ENCODE measurements around the gene GALNT10. TPM values are rescaled to one million over a fixed set of nuclear protein-coding genes. Genes with fewer than 3 reads are reported as not detected.
A peak's percentile ranks its signal among the peaks of the same experiment; 100 is the strongest.

The GALNT10 gene
- total RNA-seq, 1 experiment from 2014 or later, result 22.9 TPM

DNA sequence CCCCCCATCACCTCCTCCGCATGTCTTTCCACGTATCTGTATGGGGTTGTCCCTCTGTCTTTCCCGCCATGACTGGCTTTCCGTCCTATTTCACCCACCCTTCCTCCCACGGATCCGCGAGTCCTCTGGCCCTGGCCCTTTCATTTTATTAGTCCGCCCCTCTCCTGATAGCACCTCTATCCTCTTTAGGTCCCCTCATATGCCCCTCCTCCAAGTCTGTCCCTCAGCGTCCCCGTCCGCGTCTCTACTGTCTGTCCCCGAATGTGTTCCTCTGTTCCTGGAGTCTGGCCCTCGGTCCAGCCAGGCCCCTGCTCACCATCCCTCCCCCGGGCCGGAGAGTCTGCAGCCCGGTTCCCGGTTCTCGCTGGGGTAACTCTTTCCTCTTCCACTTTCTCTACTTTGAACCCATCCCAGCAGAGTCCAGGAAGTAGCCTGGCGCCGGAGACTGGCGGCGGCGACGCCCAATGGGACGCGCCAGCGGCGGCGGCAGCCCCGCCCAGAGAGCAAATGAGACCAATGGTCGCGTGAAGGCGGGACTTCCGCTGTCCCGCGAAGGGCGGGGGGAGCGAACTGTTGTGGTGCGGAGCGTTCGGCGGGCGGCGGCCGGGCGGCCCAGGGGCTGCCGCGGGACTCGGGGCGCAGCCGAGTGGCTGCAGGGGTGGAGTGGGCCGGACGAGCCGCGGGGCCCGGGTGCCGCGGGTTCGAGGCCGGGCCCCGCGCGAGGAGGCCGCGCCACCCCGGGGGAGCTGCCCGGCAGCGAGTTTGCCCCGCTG, 255.1 kb downstream of the GALNT10 start, which contains the start of gene SAP30L (continued):
- TF ChIP-seq ZNF263 (CRISPR knock-in tag; IDR thresholded peaks at IDR 0.05; ENCODE audit: low read depth), result no peak
- TF ChIP-seq JUN (CRISPR knock-in tag; IDR thresholded peaks at IDR 0.05), result peak; percentile 51; the same call in 1 of the 2 replicates
- TF ChIP-seq, protein P1, sequence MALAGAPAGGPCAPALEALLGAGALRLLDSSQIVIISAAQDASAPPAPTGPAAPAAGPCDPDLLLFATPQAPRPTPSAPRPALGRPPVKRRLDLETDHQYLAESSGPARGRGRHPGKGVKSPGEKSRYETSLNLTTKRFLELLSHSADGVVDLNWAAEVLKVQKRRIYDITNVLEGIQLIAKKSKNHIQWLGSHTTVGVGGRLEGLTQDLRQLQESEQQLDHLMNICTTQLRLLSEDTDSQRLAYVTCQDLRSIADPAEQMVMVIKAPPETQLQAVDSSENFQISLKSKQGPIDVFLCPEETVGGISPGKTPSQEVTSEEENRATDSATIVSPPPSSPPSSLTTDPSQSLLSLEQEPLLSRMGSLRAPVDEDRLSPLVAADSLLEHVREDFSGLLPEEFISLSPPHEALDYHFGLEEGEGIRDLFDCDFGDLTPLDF (CRISPR knock-in tag; IDR thresholded peaks at IDR 0.05), result no peak
- no peak for TF ChIP-seq GRHL2 (CRISPR knock-in tag; IDR thresholded peaks at IDR 0.05; ENCODE audit: insufficient replicate concordance, severe bottlenecking)
- TF ChIP-seq FOXK1 (CRISPR knock-in tag; IDR thresholded peaks at IDR 0.05), result 0 out of 2 replicates have a peak, but pooled peaks have one; percentile 22
- TF ChIP-seq MYBL2 (CRISPR knock-in tag; IDR thresholded peaks at IDR 0.05), result no peak
- TF ChIP-seq NFYB (CRISPR knock-in tag; conservative IDR thresholded peaks at IDR 0.05; ENCODE audit: low read depth), result peak; percentile 98
- no peak for TF ChIP-seq EMX1 (CRISPR knock-in tag; IDR thresholded peaks at IDR 0.05)
- TF ChIP-seq, protein P2, sequence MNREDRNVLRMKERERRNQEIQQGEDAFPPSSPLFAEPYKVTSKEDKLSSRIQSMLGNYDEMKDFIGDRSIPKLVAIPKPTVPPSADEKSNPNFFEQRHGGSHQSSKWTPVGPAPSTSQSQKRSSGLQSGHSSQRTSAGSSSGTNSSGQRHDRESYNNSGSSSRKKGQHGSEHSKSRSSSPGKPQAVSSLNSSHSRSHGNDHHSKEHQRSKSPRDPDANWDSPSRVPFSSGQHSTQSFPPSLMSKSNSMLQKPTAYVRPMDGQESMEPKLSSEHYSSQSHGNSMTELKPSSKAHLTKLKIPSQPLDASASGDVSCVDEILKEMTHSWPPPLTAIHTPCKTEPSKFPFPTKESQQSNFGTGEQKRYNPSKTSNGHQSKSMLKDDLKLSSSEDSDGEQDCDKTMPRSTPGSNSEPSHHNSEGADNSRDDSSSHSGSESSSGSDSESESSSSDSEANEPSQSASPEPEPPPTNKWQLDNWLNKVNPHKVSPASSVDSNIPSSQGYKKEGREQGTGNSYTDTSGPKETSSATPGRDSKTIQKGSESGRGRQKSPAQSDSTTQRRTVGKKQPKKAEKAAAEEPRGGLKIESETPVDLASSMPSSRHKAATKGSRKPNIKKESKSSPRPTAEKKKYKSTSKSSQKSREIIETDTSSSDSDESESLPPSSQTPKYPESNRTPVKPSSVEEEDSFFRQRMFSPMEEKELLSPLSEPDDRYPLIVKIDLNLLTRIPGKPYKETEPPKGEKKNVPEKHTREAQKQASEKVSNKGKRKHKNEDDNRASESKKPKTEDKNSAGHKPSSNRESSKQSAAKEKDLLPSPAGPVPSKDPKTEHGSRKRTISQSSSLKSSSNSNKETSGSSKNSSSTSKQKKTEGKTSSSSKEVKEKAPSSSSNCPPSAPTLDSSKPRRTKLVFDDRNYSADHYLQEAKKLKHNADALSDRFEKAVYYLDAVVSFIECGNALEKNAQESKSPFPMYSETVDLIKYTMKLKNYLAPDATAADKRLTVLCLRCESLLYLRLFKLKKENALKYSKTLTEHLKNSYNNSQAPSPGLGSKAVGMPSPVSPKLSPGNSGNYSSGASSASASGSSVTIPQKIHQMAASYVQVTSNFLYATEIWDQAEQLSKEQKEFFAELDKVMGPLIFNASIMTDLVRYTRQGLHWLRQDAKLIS (CRISPR knock-in tag; IDR thresholded peaks at IDR 0.05; ENCODE audit: borderline replicate concordance), result no peak
- TF ChIP-seq FOXJ3 (CRISPR knock-in tag; IDR thresholded peaks at IDR 0.05; ENCODE audit: borderline replicate concordance), result no peak
- TF ChIP-seq, protein P3, sequence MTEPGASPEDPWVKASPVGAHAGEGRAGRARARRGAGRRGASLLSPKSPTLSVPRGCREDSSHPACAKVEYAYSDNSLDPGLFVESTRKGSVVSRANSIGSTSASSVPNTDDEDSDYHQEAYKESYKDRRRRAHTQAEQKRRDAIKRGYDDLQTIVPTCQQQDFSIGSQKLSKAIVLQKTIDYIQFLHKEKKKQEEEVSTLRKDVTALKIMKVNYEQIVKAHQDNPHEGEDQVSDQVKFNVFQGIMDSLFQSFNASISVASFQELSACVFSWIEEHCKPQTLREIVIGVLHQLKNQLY (CRISPR knock-in tag; IDR thresholded peaks at IDR 0.05), result no peak
- TF ChIP-seq, protein P4, sequence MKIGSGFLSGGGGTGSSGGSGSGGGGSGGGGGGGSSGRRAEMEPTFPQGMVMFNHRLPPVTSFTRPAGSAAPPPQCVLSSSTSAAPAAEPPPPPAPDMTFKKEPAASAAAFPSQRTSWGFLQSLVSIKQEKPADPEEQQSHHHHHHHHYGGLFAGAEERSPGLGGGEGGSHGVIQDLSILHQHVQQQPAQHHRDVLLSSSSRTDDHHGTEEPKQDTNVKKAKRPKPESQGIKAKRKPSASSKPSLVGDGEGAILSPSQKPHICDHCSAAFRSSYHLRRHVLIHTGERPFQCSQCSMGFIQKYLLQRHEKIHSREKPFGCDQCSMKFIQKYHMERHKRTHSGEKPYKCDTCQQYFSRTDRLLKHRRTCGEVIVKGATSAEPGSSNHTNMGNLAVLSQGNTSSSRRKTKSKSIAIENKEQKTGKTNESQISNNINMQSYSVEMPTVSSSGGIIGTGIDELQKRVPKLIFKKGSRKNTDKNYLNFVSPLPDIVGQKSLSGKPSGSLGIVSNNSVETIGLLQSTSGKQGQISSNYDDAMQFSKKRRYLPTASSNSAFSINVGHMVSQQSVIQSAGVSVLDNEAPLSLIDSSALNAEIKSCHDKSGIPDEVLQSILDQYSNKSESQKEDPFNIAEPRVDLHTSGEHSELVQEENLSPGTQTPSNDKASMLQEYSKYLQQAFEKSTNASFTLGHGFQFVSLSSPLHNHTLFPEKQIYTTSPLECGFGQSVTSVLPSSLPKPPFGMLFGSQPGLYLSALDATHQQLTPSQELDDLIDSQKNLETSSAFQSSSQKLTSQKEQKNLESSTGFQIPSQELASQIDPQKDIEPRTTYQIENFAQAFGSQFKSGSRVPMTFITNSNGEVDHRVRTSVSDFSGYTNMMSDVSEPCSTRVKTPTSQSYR (CRISPR knock-in tag; IDR thresholded peaks at IDR 0.05), result no peak
- TF ChIP-seq, protein P5, sequence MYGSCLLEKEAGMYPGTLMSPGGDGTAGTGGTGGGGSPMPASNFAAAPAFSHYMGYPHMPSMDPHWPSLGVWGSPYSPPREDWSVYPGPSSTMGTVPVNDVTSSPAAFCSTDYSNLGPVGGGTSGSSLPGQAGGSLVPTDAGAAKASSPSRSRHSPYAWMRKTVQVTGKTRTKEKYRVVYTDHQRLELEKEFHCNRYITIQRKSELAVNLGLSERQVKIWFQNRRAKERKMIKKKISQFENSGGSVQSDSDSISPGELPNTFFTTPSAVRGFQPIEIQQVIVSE (CRISPR knock-in tag; IDR thresholded peaks at IDR 0.05; ENCODE audit: borderline replicate concordance), result no peak
- no peak for TF ChIP-seq ZNF396 (CRISPR knock-in tag; IDR thresholded peaks at IDR 0.05; ENCODE audit: borderline replicate concordance)
- no peak for TF ChIP-seq ZNF219 (CRISPR knock-in tag; IDR thresholded peaks at IDR 0.05; ENCODE audit: borderline replicate concordance)
- no peak for TF ChIP-seq ZBTB21 (CRISPR knock-in tag; IDR thresholded peaks at IDR 0.05; ENCODE audit: borderline replicate concordance)
- no peak for TF ChIP-seq CREM (CRISPR knock-in tag; IDR thresholded peaks at IDR 0.05)
- TF ChIP-seq, protein P6, sequence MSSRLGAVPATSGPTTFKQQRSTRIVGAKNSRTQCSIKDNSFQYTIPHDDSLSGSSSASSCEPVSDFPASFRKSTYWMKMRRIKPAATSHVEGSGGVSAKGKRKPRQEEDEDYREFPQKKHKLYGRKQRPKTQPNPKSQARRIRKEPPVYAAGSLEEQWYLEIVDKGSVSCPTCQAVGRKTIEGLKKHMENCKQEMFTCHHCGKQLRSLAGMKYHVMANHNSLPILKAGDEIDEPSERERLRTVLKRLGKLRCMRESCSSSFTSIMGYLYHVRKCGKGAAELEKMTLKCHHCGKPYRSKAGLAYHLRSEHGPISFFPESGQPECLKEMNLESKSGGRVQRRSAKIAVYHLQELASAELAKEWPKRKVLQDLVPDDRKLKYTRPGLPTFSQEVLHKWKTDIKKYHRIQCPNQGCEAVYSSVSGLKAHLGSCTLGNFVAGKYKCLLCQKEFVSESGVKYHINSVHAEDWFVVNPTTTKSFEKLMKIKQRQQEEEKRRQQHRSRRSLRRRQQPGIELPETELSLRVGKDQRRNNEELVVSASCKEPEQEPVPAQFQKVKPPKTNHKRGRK (CRISPR knock-in tag; IDR thresholded peaks at IDR 0.05; ENCODE audit: borderline replicate concordance), result no peak
- TF ChIP-seq, protein P7, sequence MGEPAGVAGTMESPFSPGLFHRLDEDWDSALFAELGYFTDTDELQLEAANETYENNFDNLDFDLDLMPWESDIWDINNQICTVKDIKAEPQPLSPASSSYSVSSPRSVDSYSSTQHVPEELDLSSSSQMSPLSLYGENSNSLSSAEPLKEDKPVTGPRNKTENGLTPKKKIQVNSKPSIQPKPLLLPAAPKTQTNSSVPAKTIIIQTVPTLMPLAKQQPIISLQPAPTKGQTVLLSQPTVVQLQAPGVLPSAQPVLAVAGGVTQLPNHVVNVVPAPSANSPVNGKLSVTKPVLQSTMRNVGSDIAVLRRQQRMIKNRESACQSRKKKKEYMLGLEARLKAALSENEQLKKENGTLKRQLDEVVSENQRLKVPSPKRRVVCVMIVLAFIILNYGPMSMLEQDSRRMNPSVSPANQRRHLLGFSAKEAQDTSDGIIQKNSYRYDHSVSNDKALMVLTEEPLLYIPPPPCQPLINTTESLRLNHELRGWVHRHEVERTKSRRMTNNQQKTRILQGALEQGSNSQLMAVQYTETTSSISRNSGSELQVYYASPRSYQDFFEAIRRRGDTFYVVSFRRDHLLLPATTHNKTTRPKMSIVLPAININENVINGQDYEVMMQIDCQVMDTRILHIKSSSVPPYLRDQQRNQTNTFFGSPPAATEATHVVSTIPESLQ (CRISPR knock-in tag; IDR thresholded peaks at IDR 0.05), result no peak
- TF ChIP-seq, protein P8, sequence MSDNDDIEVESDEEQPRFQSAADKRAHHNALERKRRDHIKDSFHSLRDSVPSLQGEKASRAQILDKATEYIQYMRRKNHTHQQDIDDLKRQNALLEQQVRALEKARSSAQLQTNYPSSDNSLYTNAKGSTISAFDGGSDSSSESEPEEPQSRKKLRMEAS (CRISPR knock-in tag; IDR thresholded peaks at IDR 0.05), result 0 out of 2 replicates have a peak, but pooled peaks have one; percentile 22
- no peak for TF ChIP-seq ZNF121 (CRISPR knock-in tag; IDR thresholded peaks at IDR 0.05)
- no peak for TF ChIP-seq ESRRA (CRISPR knock-in tag; IDR thresholded peaks at IDR 0.05; ENCODE audit: borderline replicate concordance)
- TF ChIP-seq PRRX2 (CRISPR knock-in tag; IDR thresholded peaks at IDR 0.05), result no peak
- TF ChIP-seq NFE2L1 (CRISPR knock-in tag; IDR thresholded peaks at IDR 0.05), result no peak

Measured in WTC11 (cell line).